ENCODE results near the gene NUP54. TPM values are rescaled to one million over a fixed set of nuclear protein-coding genes. Genes with fewer than 3 reads are reported as not detected.

The NUP54 gene
- total and polyA plus RNA-seq, 12 donors, result 10.8 to 37.7 (median 22.2) TPM

DNA sequence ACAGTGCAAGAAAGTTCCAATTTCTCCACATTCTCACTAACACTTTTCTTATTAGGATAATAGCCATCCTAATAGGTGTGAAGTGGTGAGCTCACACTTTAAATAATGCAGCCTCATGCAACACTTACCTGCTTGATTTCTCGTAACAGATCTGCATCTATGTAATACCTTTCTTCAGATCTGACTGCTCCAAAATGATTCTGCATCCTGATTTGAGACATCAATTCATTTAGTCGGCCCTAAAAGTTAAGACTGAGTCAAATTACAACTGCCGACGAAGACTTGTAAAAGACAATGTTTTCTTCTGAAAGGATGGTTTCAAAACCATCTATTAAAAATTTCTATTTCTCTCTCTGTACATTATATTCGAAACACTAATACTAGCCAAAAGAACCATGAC lies 30.7 kb downstream of the NUP54 start:
- H3K27me3 ChIP-seq, result no peaks in the 10 kb centered on the region
- no peaks in the 10 kb centered on the region for H3K4me1 ChIP-seq (replicated peaks in 1 of 2)
- no peak overlapping the region for H3K4me3 ChIP-seq
- no peak overlapping the region for H3K27ac ChIP-seq
- WGBS, 4 donors, result 95 to 97% (median 97%) methylated on average over 5 of the region's 5 CpGs
- H3K9me3 ChIP-seq (replicated peaks in 1 of 3), result no peaks in the 10 kb centered on the region
- TF ChIP-seq CTCF (IDR thresholded peaks at IDR 0.05) (no peak), POLR2A (IDR thresholded peaks at IDR 0.05) (no peak)
- peaks cover 0 to 22% of the 10 kb centered on the region in 2 donors for H3K36me3 ChIP-seq (replicated peaks in 1 of 2)
- no peak for DNase-seq
- intact Hi-C loops (cut with DNase I), result no loop called here

DNA sequence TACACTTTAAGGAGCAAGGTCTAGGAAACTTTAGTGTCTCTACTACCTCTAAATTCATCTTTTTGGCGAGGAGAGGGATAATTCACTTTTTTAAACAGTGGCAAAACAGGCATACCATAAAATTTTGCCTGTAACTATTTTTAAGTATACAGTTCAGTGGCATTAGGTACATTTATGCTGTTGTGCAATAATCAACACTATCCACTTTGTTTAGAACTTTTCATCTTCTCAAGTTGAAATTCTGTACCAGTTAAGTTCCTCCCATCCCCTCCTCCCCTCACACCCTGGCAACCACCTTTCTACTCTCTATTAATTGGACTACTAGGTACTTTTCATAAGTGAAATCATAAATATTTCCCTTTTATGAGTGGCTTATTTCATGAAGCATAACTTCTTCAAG lies 31.4 kb downstream of the NUP54 start:
- Histone ChIP-seq H3K27ac (no peak overlapping the region), H3K4me1 (replicated peaks in 1 of 2) (no peaks in the 10 kb centered on the region), H3K36me3 (replicated peaks in 1 of 2) (peaks cover 0 to 22% of the 10 kb centered on the region in 2 donors), H3K4me3 (no peak overlapping the region), H3K9me3 (replicated peaks in 1 of 3) (no peaks in the 10 kb centered on the region), H3K27me3 (no peaks in the 10 kb centered on the region)
- TF ChIP-seq CTCF (IDR thresholded peaks at IDR 0.05) (no peak), POLR2A (IDR thresholded peaks at IDR 0.05) (no peak)
- no peak for DNase-seq
- intact Hi-C loops (cut with DNase I), result no loop called here
- 80 to 100% (median 99%) methylated on average over 1 of the region's 1 CpG for WGBS, 4 donors

DNA sequence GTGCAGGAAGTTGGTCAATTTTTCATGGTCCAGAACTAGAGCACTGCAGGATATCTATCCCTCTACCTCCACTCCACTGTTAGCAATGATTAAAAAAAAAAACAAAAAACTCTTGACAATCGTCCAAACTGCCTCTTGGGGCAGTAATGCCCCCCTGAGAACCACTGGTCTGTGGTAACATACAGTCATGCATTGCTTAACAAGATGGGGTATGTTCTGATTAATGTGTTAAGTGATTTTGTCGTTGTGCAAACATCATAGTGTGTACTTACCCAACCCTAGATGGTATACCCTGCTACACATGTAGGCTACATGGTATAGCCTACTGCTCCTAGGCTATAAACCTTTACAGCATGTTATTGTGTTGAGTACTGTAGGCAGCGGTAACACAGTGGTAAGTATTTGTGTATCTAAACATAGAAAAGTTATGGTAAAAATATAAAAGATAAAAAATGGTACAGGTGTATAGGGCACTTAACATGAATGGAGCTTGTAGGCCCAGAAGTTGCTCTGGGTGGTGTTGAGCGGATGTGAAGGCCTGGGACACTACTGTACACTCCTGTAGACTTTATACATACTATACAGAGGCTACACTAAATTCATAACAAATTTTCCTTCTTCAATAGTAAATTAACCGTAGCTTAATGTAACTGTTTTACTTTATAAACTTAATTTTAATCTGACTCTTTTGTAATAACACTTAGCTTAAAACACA lies 39.6 kb downstream of the NUP54 start:
- no peak overlapping the region for H3K4me3 ChIP-seq
- intact Hi-C loops (cut with DNase I), result no loop called here
- DNase-seq, result no peak
- no peaks in the 10 kb centered on the region for H3K27me3 ChIP-seq
- no peaks in the 10 kb centered on the region for H3K4me1 ChIP-seq (replicated peaks in 1 of 2)
- TF ChIP-seq POLR2A (IDR thresholded peaks at IDR 0.05) (no peak), CTCF (IDR thresholded peaks at IDR 0.05) (no peak)
- no peak overlapping the region for H3K27ac ChIP-seq
- H3K36me3 ChIP-seq (replicated peaks in 1 of 2), result no peaks in the 10 kb centered on the region
- no peaks in the 10 kb centered on the region for H3K9me3 ChIP-seq (replicated peaks in 1 of 3)
- whole genome bisulfite sequencing, 4 donors, result 64 to 72% (median 69%) methylated on average over 5 of the region's 5 CpGs

- Histone ChIP-seq H3K27ac (no peak overlapping the region), H3K4me3 (no peak overlapping the region), H3K36me3 (replicated peaks in 1 of 2) (no peaks in the 10 kb centered on the region), H3K4me1 (replicated peaks in 1 of 2) (no peaks in the 10 kb centered on the region), H3K27me3 (no peaks in the 10 kb centered on the region), H3K9me3 (replicated peaks in 1 of 3) (no peaks in the 10 kb centered on the region)
- no peak for DNase-seq
- intact Hi-C loops (cut with DNase I), result no loop called here
- TF ChIP-seq CTCF (IDR thresholded peaks at IDR 0.05) (no peak), POLR2A (IDR thresholded peaks at IDR 0.05) (no peak)
- 72 to 84% (median 77%) methylated on average over 4 of the region's 4 CpGs for WGBS, 4 donors
Observed at GRCh38 chr4:76106442-76106841, 41.8 kb downstream of the NUP54 start.
